Calu3 (cell line): ENCODE data around the gene TSHB. TPM values are rescaled to one million over a fixed set of nuclear protein-coding genes. Genes with fewer than 3 reads are reported as not detected.
"Not testable (repeated sequence)": the region's sequence is repeated elsewhere in the genome, so short reads cannot be mapped to it uniquely, and the experiment has no call there.

Source experiments
- BruUV-seq: library from RNA; stranded (reverse); fragments of 400-500 nt; replicated peaks from 2 replicates; lab custom pipeline; 2021; lab: Mats Ljungman, UMichigan
- CTCF ChIA-PET: fragments of 300-600 bp; sonication (Branson Sonifier 250); formaldehyde crosslinking; loops from one replicate; lab custom pipeline; 2022; ENCODE audit warnings: antibody characterized with exemption; lab: Charles Lee
- DNase-seq: peaks from one replicate; pipeline ENCODE4 v3.0.0; 2022
- H3K27ac Mint-ChIP-seq: one replicate; pipeline ENCODE4 v1.8.0; 2022; ENCODE audit warnings: mixed read lengths; ENCODE audit not compliant: unreplicated experiment
- H3K27me3 Mint-ChIP-seq: one replicate; pipeline ENCODE4 v1.8.0; 2022; ENCODE audit warnings: mixed read lengths; ENCODE audit not compliant: unreplicated experiment
- H3K36me3 Mint-ChIP-seq: one replicate; pipeline ENCODE4 v1.8.0; 2022; ENCODE audit warnings: mild to moderate bottlenecking, moderate library complexity, mixed read lengths; ENCODE audit not compliant: insufficient read depth, unreplicated experiment
- H3K4me1 Mint-ChIP-seq: one replicate; pipeline ENCODE4 v1.8.0; 2022; ENCODE audit warnings: mild to moderate bottlenecking, low read depth, mixed read lengths; ENCODE audit not compliant: unreplicated experiment
- H3K4me3 Mint-ChIP-seq: one replicate; pipeline ENCODE4 v1.8.0; 2022; ENCODE audit warnings: mild to moderate bottlenecking, low read depth, moderate library complexity, mixed read lengths; ENCODE audit not compliant: unreplicated experiment
- H3K9me3 Mint-ChIP-seq: one replicate; pipeline ENCODE4 v1.8.0; 2022; ENCODE audit warnings: low read depth, mixed read lengths; ENCODE audit not compliant: unreplicated experiment
- CTCF ChIP-seq: fragments of 200-600 bp; IDR thresholded peaks from one replicate; pipeline ENCODE4 v1.8.0; 2022; ENCODE audit warnings: antibody characterized with exemption; ENCODE audit not compliant: unreplicated experiment
- intact Hi-C: fragments of 100-400 bp; cut with micrococcal nuclease; formaldehyde crosslinking; loops from one replicate; pipeline ENCODE4 v1.10.0; 2022; ENCODE audit not compliant: unreplicated experiment
- total RNA-seq: library from RNA; stranded (reverse); gene quantifications from 2 replicates; pipeline ENCODE4 v1.2.3, GENCODE V29; 2022

The TSHB gene
- total RNA-seq, 1 experiment from 2014 or later, result not detected

DNA sequence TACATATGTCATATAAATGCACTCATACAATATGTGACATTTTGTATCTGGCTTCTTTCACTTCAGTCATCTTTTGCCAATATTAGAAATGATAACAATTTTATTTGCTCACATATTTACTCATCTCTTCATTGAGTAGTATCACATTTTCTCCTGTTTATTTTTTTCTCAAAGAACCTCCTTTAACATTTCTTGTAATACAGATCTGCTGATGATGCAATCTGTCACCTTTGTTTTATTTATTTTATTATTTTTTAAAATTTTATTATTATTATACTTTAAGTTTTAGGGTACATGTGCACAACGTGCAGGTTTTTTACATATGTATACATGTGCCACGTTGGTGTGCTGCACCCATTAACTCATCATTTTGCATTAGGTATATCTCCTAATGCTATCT is 15.8 kb upstream of the TSHB start:
- BruUV-seq, result no TSS peak
- TF ChIP-seq CTCF, result no peak
- Mint-ChIP-seq H3K27ac (no peak overlapping the region), H3K4me1 (no peaks in the 10 kb centered on the region), H3K9me3 (peaks cover 2% of the 10 kb centered on the region), H3K4me3 (no peak overlapping the region), H3K27me3 (peaks cover 22% of the 10 kb centered on the region), H3K36me3 (no peaks in the 10 kb centered on the region)
- DNase-seq, result no peak
- CTCF ChIA-PET, result no interaction called here
- intact Hi-C loops, result no loop called here

GRCh38 chr1:115019549-115019948 is 10.1 kb upstream of the TSHB start:
- peaks cover 40% of the 10 kb centered on the region for H3K27me3 Mint-ChIP-seq
- BruUV-seq, H3K4me3 Mint-ChIP-seq, H3K4me1 Mint-ChIP-seq, H3K27ac Mint-ChIP-seq, intact Hi-C loops, CTCF ChIA-PET, H3K9me3 Mint-ChIP-seq, DNase-seq, H3K36me3 Mint-ChIP-seq: not testable (repeated sequence)

DNA sequence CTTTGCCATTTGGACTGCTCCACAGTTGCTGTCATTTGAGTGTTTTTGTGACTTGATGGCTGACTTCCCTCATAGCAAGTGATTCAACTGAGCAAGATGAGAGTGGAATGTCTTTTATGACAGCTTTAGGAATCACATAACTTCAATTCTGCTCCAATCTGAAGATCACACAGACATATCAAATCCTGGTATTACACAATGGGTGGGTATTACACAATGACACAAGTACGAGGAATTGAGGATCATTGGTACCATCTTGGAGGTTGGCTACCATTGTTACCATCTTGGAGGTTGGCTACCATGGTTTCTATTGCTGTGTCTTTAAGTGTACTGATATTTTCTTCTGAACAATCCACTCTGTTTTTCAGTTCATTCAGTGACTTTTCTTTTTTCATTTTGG is 8.5 kb upstream of the TSHB start:
- no peaks in the 10 kb centered on the region for H3K4me1 Mint-ChIP-seq
- CTCF ChIA-PET, result no interaction called here
- DNase-seq, result no peak
- peaks cover 2% of the 10 kb centered on the region for H3K9me3 Mint-ChIP-seq
- BruUV-seq, result no TSS peak
- intact Hi-C loops, result no loop called here
- peaks cover 40% of the 10 kb centered on the region for H3K27me3 Mint-ChIP-seq
- H3K4me3 Mint-ChIP-seq, result no peak overlapping the region
- no peak for TF ChIP-seq CTCF
- H3K36me3 Mint-ChIP-seq, result no peaks in the 10 kb centered on the region
- no peak overlapping the region for H3K27ac Mint-ChIP-seq

GRCh38 chr1:115023593-115023992 is 6.0 kb upstream of the TSHB start:
- CTCF ChIA-PET, result no interaction called here
- Mint-ChIP-seq H3K36me3 (no peaks in the 10 kb centered on the region), H3K4me3 (no peak overlapping the region), H3K27ac (no peak overlapping the region), H3K9me3 (peaks cover 2% of the 10 kb centered on the region), H3K4me1 (no peaks in the 10 kb centered on the region), H3K27me3 (peaks cover 32% of the 10 kb centered on the region)
- intact Hi-C loops, result no loop called here
- no peak for TF ChIP-seq CTCF
- no TSS peak for BruUV-seq
- DNase-seq, result no peak

- no peak overlapping the region for H3K4me3 Mint-ChIP-seq
- H3K9me3 Mint-ChIP-seq, result no peaks in the 10 kb centered on the region
- CTCF ChIA-PET, result no interaction called here
- no peak overlapping the region for H3K27ac Mint-ChIP-seq
- no TSS peak for BruUV-seq
- no peaks in the 10 kb centered on the region for H3K36me3 Mint-ChIP-seq
- TF ChIP-seq CTCF, result no peak
- no peaks in the 10 kb centered on the region for H3K27me3 Mint-ChIP-seq
- no peak for DNase-seq
- intact Hi-C loops, result loop anchor here (10.0 kb wide), 1 partner anchor 73 kb away; no protein-coding TSS in a partner anchor
- no peaks in the 10 kb centered on the region for H3K4me1 Mint-ChIP-seq
These were observed 2.0 kb downstream of the TSHB start for GRCh38 chr1:115031595-115031994.
